Frontal cortex (tissue), 4 donors: ENCODE measurements around the gene S100P. TPM values are rescaled to one million over a fixed set of nuclear protein-coding genes. Genes with fewer than 3 reads are reported as not detected.
"Not testable (repeated sequence)": the region's sequence is repeated elsewhere in the genome, so short reads cannot be mapped to it uniquely, and the experiment has no call there.

Experiments
- DNase-seq, 2 donors: peaks; one replicate each; pipeline ENCODE4 v3.0.0; 2012; ENCODE audit warnings: low spot score in 2 of 2
- FAIRE-seq: peaks from 2 replicates; lab custom pipeline; 2012; peaks lifted over from hg19 to GRCh38; lab: Jason Lieb, UNC
- total RNA-seq: library from RNA; depleted of rRNA; stranded (reverse); fragments of >200 nt; gene quantifications from one replicate; pipeline ENCODE4 v1.2.3, GENCODE V29; 2014
- donor health status: control.
- donor health status: control.
- donor health status: control.

Gene S100P
- total RNA-seq, 1 donor from 2014 or later: 0.41 TPM

GRCh38 chr4:6719611-6720179 lies 26.0 kb downstream of the S100P start:
- FAIRE-seq: no peak
- DNase-seq: no peak

- FAIRE-seq: no peak
- DNase-seq: peak; percentile 81 to 92
Measured at GRCh38 chr4:6720202-6720699, 26.6 kb downstream of the S100P start.

- no peak for DNase-seq
- FAIRE-seq: no peak
Measured at GRCh38 chr4:6721121-6721520, 27.4 kb downstream of the S100P start.

DNA sequence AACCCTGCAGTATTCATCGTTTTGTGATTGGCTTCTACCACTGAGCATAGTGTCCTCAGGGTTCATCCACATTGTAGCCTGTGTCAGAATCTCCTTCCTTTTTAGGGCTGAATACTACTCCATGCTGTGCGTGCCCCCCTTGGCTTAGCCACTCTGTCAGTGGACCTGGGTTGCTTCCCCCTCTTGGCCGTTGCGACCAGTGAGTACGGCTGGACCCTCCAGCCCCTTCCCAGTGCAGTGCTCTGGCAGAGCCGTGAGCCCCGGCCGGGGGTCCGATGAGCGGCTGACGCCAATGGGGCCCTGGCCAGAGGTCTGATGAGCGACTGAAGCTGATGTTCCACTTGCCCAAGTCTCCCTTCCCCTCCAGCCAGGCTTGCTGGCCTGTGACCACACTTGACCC lies 29.2 kb downstream of the S100P start:
- DNase-seq (no peak), FAIRE-seq (no peak)

GRCh38 chr4:6723851-6724250 lies 30.2 kb downstream of the S100P start:
- DNase-seq (no peak), FAIRE-seq (no peak)

DNA sequence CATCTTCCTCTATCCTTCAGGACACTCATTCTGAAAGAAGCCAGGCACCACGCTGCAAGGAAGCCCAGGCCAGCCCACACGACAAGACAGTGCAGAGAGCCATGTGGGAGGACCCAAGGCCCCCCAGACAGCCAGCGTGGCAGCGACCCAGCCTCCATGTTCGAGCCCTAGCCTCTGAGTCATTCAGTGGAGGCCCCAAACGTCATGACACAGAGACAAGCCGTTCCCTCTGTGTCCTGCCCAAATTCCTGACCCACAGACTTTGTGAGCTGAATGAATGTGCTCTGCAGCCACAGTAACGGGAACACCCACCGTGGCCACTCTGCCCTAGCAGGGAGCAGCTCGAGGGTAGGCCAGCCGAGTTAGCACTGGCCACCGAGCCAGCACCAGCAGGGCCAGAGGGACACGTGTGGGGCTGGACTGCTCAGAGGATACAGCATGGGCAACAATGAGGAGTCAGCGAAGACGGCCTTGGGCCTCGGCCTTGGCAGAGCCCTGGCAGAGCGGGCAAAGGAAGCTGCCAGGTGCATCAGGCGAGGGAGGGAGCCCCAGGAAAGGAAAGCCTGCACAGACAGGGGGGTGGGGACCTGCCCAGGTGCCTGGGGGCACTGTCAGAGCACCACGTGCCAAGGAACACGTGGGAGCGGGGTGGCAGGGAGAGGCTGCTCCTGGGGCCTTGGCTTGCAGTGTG lies 30.9 kb downstream of the S100P start:
- FAIRE-seq: no peak

DNA sequence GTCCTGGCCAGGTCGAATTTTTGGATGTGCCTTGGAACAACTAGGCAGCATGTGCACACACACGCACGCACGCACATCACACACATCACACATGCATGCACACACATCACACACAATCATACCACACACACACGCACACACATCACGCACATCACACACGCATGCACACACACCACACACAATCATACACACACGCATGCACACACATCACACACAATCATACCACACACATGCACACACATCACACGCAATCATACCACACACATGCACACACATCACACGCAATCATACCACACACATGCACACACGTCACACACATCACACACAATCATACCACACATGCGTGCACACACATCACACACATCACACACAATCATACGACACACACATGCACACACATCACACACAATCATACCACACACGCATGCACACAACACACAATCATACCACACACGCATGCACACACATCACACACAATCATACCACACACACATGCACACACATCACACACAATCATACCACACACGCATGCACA lies 31.8 kb downstream of the S100P start:
- FAIRE-seq, DNase-seq: not testable (repeated sequence)

More for the DNA sequence above, 30.9 kb downstream of the S100P start:
- DNase-seq: no peak

DNA sequence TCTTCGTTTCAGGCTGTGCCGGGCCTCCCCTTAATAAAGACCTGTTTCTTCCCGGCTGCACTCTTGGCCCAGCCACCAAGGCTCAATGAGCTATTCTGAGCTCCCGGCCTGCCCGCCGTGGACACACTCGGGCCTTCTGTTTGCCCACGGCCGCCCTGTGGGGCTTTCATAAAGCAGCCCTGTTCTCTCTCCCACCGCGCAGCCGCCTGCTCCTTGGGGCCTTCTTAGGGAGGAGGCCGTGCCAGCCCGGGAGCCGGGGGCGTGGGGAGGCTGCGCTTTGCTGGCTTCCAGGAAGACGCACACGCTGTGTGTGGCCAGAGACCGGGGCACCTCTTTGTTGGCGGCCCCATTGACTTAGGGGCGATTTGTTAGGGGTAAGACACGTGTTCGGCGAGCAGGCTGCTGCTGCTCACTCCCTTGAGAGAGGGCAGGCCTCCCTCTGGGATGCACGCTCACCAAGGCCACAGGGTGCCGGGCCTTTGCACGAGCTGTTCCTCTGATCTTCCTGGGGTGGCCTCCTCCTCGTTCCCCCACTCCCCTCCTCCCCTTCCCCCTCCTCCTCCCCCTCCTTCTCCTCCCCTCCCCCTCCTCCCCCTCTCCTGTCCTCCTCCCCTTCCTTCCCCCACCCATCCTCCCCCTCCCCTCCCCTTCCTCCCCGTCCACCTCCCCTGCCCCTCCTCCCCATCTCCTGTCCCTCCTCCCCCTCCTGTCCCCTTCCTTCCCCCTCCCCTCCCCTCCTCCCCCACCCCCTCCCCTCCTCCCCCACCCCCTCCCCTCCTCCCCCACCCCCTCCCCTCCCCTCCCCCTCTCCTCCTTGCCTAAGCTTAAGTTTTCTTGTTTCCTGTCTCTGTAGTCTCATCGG lies 33.6 kb downstream of the S100P start:
- peak; percentile 70 to 71 for DNase-seq
- FAIRE-seq: no peak

- DNase-seq: no peak
- no peak for FAIRE-seq
Measured at GRCh38 chr4:6727943-6728250, 34.2 kb downstream of the S100P start.

DNA sequence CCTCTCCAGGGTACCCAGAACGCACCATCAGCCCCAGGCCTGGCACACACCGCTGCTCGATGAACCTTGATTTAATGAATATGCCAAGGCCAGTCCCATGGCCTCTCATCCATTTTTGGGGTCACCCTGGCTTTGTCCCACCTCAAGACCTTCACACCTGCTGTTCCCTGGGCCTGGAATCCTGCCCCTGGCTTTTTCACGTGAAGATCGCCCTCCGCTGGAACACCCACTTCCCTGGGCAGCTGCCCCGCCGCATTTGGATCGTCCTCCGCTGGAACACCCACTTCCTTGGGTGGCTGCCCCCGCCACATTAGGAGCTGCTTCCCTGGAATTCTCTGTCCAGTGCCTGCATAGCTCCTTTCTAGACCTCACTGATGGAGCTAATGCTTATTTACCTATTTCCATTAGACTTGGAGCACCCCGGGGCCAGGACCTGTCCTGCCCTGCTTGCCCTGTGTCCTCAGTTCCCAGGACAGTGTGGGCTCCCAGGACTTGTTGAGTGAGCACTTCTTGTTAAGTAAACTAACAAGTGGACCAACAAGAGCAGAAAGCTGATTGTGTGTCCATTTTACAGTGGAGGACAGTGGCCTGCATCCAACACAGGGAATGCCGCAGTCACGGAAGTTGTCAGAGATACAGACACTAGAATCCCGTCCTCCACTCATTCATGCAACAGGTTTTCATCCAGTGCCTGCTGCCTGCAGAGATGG lies 34.8 kb downstream of the S100P start:
- no peak for FAIRE-seq

DNA sequence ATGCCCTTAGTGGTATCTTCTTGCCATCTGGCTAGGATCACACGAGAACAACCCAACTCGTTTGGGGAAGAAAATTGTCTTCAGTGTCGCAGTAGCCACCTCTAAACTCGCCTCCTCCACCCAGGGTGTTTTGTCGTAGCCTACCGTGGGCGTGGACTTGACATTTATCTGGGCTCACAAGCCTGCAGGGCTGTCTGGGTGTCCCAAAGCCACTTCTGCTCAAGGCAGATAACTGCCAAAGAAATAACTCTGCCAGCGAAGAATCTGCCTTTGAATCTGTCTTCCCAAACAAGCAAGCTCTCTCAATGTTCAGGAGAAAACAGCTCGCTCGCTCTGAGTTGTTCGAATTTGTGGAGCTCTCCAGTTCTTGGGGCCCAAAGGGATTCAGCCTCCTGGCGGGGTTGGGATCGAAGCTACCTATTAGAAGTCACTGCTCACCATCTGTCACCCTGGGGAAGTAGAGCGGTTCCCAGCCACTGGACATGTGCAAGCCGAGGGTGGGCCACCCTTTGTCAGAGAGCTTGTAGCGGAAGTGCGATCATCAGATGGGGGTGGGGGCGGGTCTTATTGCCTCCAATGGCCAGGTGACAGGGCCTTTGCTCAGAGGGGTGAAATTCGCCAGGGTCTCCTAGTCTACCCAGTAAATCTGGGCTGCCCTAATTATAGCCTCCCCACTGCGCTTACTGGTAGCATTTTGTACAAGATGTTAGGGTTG lies 37.1 kb downstream of the S100P start:
- FAIRE-seq (no peak), DNase-seq (no peak)

More for the DNA sequence above, 34.8 kb downstream of the S100P start:
- no peak for DNase-seq

- DNase-seq (no peak), FAIRE-seq (no peak)
Measured at GRCh38 chr4:6731318-6731675, 37.6 kb downstream of the S100P start.

DNA sequence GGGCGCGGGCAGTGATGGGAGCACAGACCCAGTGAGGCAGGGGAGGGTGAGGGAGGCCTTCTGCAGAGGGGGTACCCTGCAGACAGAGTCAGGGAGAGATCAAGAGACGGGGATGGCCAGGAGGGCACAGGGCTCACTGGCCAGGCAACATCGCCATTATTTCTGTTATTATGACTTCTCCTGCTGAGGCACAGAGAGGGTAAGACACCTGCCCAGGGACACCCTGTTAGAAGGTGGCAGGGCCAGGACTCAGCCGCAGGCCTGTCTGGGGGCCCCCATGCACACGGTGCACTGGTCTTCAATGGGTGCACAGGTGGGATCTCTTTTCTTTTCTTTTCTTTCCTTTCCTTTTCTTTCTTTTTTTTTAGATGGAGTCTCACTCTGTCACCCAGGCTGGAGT lies 38.1 kb downstream of the S100P start:
- DNase-seq (no peak), FAIRE-seq (no peak)

GRCh38 chr4:6732441-6733357 lies 39.0 kb downstream of the S100P start:
- no peak for FAIRE-seq
- DNase-seq: peak in 1 of 2 donors; percentile 66

- FAIRE-seq (no peak), DNase-seq (no peak)
Measured at GRCh38 chr4:6733358-6734164, 39.9 kb downstream of the S100P start.

DNA sequence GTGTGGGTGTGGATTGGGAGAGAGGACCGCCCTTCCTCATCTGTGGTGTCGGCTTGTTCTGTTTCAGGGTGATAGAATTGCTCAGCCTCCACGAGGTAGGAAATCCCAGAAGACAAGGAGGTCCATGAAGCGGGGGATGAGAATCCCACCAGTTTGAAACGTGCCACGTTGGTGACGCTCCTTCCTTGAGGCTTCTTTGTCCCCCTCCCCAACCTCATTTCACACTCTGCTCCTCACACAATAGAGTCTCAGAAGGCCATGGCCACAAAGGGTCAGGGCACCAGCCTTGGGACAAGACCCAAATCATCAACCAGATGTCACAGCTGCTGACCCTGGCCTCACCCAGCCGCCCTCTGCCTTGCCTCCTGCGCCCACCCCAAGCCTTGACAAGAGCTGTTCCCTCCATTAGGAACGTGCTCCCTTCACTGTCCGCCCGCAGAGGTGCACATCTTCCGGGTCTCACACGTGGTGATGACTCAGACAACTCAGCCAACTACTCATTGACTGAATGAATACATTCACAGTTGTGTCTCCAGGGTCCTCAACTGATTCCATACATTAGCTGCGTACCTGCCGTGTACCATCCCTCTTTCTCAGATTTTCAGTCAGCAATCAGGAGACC lies 40.6 kb downstream of the S100P start:
- FAIRE-seq (no peak), DNase-seq (no peak)

DNA sequence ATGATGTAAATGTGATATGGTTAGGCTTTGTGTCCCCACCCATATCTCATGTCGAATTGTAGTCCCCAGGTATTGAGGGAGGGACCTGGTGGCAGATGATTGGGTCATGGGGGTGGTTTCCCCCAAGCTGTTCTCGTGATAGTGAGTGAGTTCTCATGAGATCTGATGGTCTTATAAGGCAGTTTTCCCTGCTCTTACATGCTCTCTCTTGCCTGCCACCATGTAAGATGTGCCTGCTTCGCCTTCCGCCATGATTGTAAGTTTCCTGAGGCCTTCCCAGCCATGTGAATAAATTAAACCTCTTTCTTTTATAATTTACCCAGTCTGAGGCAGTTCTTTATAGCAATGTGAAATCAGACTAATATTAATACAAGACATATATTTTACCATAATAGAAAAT lies 46.2 kb downstream of the S100P start:
- FAIRE-seq (no peak), DNase-seq (no peak)
